GM23338 (cell line): Measurements from ENCODE around the gene PNKP. TPM values are rescaled to one million over a fixed set of nuclear protein-coding genes. Genes with fewer than 3 reads are reported as not detected.

Experiments used
- ATAC-seq: fragments of 200-7000 bp; cut with Tn5 transposase; 3 replicates; pipeline ENCODE4 v1.9.1; 2020
- DNase-seq: peaks from one replicate; pipeline ENCODE4 v3.0.0-alpha.2; 2015; ENCODE audit warnings: low spot score
- H2AFZ ChIP-seq: fragments of 200-600 bp; sonication (generic); 2 replicates; pipeline ENCODE4 v1.8.0; 2016; ENCODE audit warnings: antibody characterized with exemption, mild to moderate bottlenecking, moderate library complexity
- H3F3A ChIP-seq: fragments of 200-600 bp; sonication (generic); replicated peaks from 2 replicates; pipeline ENCODE4 v1.8.0; 2017; ENCODE audit warnings: antibody characterized with exemption, mixed run types, low read depth
- H3K27ac ChIP-seq: fragments of 200-600 bp; sonication (generic); 2 replicates; pipeline ENCODE4 v1.6.1; 2016; ENCODE audit warnings: low read depth
- H3K27me3 ChIP-seq: fragments of 200-600 bp; sonication (generic); 2 replicates; pipeline ENCODE4 v1.8.0; 2016; ENCODE audit warnings: mild to moderate bottlenecking, mixed run types, moderate library complexity; ENCODE audit not compliant: insufficient read depth
- H3K36me3 ChIP-seq: fragments of 200-600 bp; sonication (generic); 2 replicates; pipeline ENCODE4 v1.8.0; 2016; ENCODE audit warnings: mild to moderate bottlenecking; ENCODE audit not compliant: insufficient read depth
- H3K4me1 ChIP-seq: fragments of 200-600 bp; sonication (generic); 2 replicates; pipeline ENCODE4 v1.8.0; 2016; ENCODE audit warnings: mild to moderate bottlenecking, moderate library complexity; ENCODE audit not compliant: insufficient read depth
- H3K4me2 ChIP-seq: fragments of 200-600 bp; sonication (generic); 2 replicates; pipeline ENCODE4 v1.7.1; 2017; ENCODE audit warnings: mixed run types
- H3K4me3 ChIP-seq: fragments of 200-600 bp; sonication (generic); 2 replicates; pipeline ENCODE4 v1.6.1; 2016; ENCODE audit warnings: mixed run types
- H3K79me2 ChIP-seq: fragments of 200-600 bp; sonication (generic); replicated peaks from 2 replicates; pipeline ENCODE4 v1.8.0; 2017; ENCODE audit warnings: mild to moderate bottlenecking; ENCODE audit not compliant: insufficient read depth
- H3K9me2 ChIP-seq: fragments of 200-600 bp; sonication (generic); 2 replicates; pipeline ENCODE4 v1.8.0; 2017; ENCODE audit not compliant: insufficient read depth
- H4K20me1 ChIP-seq: fragments of 200-600 bp; sonication (generic); replicated peaks from 2 replicates; pipeline ENCODE4 v1.8.0; 2017; ENCODE audit warnings: mild to moderate bottlenecking; ENCODE audit not compliant: insufficient read depth
- H3K27ac Mint-ChIP-seq: 2 replicates; pipeline ENCODE4 v1.8.0; 2020; ENCODE audit warnings: inconsistent platforms, mild to moderate bottlenecking, moderate library complexity, mixed read lengths
- H3K27me3 Mint-ChIP-seq: 3 replicates; pipeline ENCODE4 v1.8.0; 2022; ENCODE audit warnings: low read depth, mild to moderate bottlenecking, moderate library complexity, mixed read lengths, inconsistent platforms; ENCODE audit not compliant: insufficient read depth, poor library complexity
- H3K36me3 Mint-ChIP-seq: 3 replicates; pipeline ENCODE4 v1.8.0; 2021; ENCODE audit warnings: low read depth, mild to moderate bottlenecking, inconsistent platforms, moderate library complexity, mixed read lengths
- H3K4me1 Mint-ChIP-seq: 3 replicates; pipeline ENCODE4 v1.8.0; 2020; ENCODE audit warnings: mild to moderate bottlenecking, inconsistent platforms, mixed read lengths
- H3K4me3 Mint-ChIP-seq: 3 replicates; pipeline ENCODE4 v1.8.0; 2021; ENCODE audit warnings: moderate library complexity, mild to moderate bottlenecking, inconsistent platforms, mixed read lengths
- H3K9me3 Mint-ChIP-seq: 3 replicates; pipeline ENCODE4 v1.8.0; 2020; ENCODE audit warnings: moderate library complexity, mild to moderate bottlenecking, inconsistent platforms, mixed read lengths
- CREB1 ChIP-seq: fragments of 250-450 bp; sonication (Bioruptor Pico); IDR thresholded peaks from 2 replicates; pipeline ENCODE4 v1.5.0; 2020; ENCODE audit warnings: low read depth, mild to moderate bottlenecking, moderate library complexity
- EZH2 ChIP-seq: fragments of 200-600 bp; sonication (generic); IDR thresholded peaks from one replicate; pipeline ENCODE4 v1.8.0; 2017; ENCODE audit warnings: antibody characterized with exemption, mild to moderate bottlenecking, low read depth; ENCODE audit not compliant: unreplicated experiment
- EZH2phosphoT487 ChIP-seq: fragments of 200-600 bp; sonication (generic); IDR thresholded peaks from one replicate; pipeline ENCODE4 v1.8.1; 2018; ENCODE audit warnings: antibody characterized with exemption; ENCODE audit not compliant: unreplicated experiment
- JUNB ChIP-seq: IDR thresholded peaks from one replicate; pipeline ENCODE4 v1.6.1; 2016; ENCODE audit warnings: antibody characterized with exemption; ENCODE audit not compliant: unreplicated experiment
- NANOG ChIP-seq: IDR thresholded peaks from 2 replicates; pipeline ENCODE4 v1.6.1; 2016; ENCODE audit warnings: antibody characterized with exemption, borderline replicate concordance
- POLR2AphosphoS5 ChIP-seq: IDR thresholded peaks from 2 replicates; pipeline ENCODE4 v1.6.1; 2016; ENCODE audit warnings: antibody characterized with exemption, low read depth
- STAT1 ChIP-seq: IDR thresholded peaks from one replicate; pipeline ENCODE4 v1.6.1; 2016; ENCODE audit warnings: antibody characterized with exemption; ENCODE audit not compliant: unreplicated experiment
- ZNF114 ChIP-seq: fragments of 250-450 bp; sonication (Bioruptor Pico); IDR thresholded peaks from 2 replicates; pipeline ENCODE4 v1.5.0; 2020; ENCODE audit warnings: mild to moderate bottlenecking, moderate library complexity
- ZNF331 ChIP-seq: fragments of 250-450 bp; sonication (Bioruptor Pico); IDR thresholded peaks from 2 replicates; pipeline ENCODE4 v1.5.0; 2020; ENCODE audit warnings: low read depth, mild to moderate bottlenecking, moderate library complexity
- polyA plus RNA-seq: library from polyadenylated mRNA; unstranded; fragments of >200 nt; fragmentation: Nextera tagmentation; extraction: Ambion mirVana; gene quantifications from 2 replicates; pipeline ENCODE4 v1.2.1, GENCODE V29; 2016
- total RNA-seq: library from RNA; depleted of rRNA; stranded (reverse); fragments of >200 nt; shearing (Covaris generic); gene quantifications from 2 replicates; pipeline ENCODE4 v1.2.3, GENCODE V29; 2014
- TF ChIP-seq, protein P1 (sequence below): fragments of 250-450 bp; sonication (Bioruptor Pico); IDR thresholded peaks from 2 replicates; pipeline ENCODE4 v1.5.0; 2020; ENCODE audit warnings: mild to moderate bottlenecking, moderate library complexity
- TF ChIP-seq, protein P2 (sequence below): IDR thresholded peaks from one replicate; pipeline ENCODE4 v1.6.1; 2018; ENCODE audit warnings: antibody characterized with exemption; ENCODE audit not compliant: unreplicated experiment
- TF ChIP-seq, protein P3 (sequence below), 2 experiments: fragments of 200-600 bp in 1 of 2; sonication (generic) in 1 of 2; conservative IDR thresholded peaks; 2 replicates each; pipeline versions ENCODE4 v1.5.1 to v1.6.1; 2016 to 2017; ENCODE audit warnings: antibody characterized with exemption in 2 of 2, low read depth in 2 of 2, mild to moderate bottlenecking in 2 of 2, moderate library complexity in 1 of 2
- TF ChIP-seq, protein P4 (sequence below): IDR thresholded peaks from 2 replicates; pipeline ENCODE4 v1.6.1; 2016; ENCODE audit warnings: antibody characterized with exemption

Gene PNKP
- total and polyA plus RNA-seq, 2 experiments from 2014 or later = 99.6 to 109 TPM

DNA sequence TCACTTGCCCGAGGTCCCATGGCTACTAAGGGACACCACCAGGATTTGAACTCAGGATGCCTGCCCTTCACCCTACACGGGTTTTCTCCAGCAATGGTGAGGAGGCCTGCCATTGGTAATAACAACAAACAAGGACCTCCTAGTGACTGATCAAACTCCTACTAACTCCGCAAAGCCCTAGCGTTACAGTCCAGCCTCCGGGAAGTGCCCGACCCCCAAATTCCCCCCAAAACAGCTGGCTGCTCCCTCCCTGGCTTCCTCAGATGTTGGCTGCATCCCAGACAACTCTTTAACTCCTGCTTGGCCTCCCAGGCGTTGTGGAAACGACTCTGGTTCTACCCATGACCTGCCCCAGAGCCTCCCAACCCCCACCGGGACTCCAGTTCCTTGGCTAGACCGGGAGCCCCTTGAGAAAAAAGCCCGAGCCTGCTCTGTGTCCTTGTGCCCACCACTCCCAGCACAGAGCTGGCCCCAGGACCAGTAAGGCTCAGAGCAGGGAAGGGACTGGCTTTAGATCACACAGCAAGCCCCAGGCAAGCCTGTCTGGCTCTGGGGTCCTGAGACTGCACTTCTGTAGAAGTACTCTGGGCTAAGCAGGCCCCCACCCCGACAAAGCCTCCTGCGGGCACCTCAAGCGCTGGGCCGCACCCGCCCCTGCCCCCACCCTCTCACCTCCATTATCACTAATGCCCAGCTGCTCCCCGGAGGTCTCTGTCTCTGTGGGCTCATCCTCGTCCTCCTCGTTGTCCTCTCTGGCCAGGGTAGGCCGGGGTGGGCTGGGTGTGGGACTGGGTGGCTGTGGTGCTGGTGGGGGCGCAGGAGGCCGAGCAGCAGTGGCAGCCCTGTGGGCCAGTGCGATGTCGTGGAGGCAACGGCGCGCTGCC, 5.1 kb upstream of the PNKP start:
- H3K27ac Mint-ChIP-seq = no peak overlapping the region
- H3K9me2 ChIP-seq = no peaks in the 10 kb centered on the region
- peaks cover 20% of the 10 kb centered on the region for H3K4me1 Mint-ChIP-seq

More for the DNA sequence above, 5.1 kb upstream of the PNKP start:
- Histone ChIP-seq H3K27ac (no peak overlapping the region), H4K20me1 (no peaks in the 10 kb centered on the region; the same call in 1 of the 2 replicates), H2AFZ (no peak overlapping the region), H3F3A (peaks cover 16% of the 10 kb centered on the region), H3K4me2 (no peak overlapping the region), H3K27me3 (no peaks in the 10 kb centered on the region), H3K4me3 (no peak overlapping the region), H3K4me1 (peaks cover 13% of the 10 kb centered on the region; the same call in 1 of the 2 replicates), H3K36me3 (no peaks in the 10 kb centered on the region), H3K79me2 (peaks cover 19% of the 10 kb centered on the region)
- DNase-seq (no peak), ATAC-seq (no peak)
- Mint-ChIP-seq H3K4me3 (no peak overlapping the region), H3K9me3 (peaks cover 7% of the 10 kb centered on the region), H3K27me3 (peaks cover 23% of the 10 kb centered on the region), H3K36me3 (peaks cover 14% of the 10 kb centered on the region; the same call in 1 of the 3 replicates)
- TF ChIP-seq ZNF114 (CRISPR knock-in tag) = no peak
- no peak for TF ChIP-seq POLR2AphosphoS5
- TF ChIP-seq NANOG = no peak
- no peak for TF ChIP-seq EZH2phosphoT487
- TF ChIP-seq ZNF331 = no peak
- TF ChIP-seq, protein P1, sequence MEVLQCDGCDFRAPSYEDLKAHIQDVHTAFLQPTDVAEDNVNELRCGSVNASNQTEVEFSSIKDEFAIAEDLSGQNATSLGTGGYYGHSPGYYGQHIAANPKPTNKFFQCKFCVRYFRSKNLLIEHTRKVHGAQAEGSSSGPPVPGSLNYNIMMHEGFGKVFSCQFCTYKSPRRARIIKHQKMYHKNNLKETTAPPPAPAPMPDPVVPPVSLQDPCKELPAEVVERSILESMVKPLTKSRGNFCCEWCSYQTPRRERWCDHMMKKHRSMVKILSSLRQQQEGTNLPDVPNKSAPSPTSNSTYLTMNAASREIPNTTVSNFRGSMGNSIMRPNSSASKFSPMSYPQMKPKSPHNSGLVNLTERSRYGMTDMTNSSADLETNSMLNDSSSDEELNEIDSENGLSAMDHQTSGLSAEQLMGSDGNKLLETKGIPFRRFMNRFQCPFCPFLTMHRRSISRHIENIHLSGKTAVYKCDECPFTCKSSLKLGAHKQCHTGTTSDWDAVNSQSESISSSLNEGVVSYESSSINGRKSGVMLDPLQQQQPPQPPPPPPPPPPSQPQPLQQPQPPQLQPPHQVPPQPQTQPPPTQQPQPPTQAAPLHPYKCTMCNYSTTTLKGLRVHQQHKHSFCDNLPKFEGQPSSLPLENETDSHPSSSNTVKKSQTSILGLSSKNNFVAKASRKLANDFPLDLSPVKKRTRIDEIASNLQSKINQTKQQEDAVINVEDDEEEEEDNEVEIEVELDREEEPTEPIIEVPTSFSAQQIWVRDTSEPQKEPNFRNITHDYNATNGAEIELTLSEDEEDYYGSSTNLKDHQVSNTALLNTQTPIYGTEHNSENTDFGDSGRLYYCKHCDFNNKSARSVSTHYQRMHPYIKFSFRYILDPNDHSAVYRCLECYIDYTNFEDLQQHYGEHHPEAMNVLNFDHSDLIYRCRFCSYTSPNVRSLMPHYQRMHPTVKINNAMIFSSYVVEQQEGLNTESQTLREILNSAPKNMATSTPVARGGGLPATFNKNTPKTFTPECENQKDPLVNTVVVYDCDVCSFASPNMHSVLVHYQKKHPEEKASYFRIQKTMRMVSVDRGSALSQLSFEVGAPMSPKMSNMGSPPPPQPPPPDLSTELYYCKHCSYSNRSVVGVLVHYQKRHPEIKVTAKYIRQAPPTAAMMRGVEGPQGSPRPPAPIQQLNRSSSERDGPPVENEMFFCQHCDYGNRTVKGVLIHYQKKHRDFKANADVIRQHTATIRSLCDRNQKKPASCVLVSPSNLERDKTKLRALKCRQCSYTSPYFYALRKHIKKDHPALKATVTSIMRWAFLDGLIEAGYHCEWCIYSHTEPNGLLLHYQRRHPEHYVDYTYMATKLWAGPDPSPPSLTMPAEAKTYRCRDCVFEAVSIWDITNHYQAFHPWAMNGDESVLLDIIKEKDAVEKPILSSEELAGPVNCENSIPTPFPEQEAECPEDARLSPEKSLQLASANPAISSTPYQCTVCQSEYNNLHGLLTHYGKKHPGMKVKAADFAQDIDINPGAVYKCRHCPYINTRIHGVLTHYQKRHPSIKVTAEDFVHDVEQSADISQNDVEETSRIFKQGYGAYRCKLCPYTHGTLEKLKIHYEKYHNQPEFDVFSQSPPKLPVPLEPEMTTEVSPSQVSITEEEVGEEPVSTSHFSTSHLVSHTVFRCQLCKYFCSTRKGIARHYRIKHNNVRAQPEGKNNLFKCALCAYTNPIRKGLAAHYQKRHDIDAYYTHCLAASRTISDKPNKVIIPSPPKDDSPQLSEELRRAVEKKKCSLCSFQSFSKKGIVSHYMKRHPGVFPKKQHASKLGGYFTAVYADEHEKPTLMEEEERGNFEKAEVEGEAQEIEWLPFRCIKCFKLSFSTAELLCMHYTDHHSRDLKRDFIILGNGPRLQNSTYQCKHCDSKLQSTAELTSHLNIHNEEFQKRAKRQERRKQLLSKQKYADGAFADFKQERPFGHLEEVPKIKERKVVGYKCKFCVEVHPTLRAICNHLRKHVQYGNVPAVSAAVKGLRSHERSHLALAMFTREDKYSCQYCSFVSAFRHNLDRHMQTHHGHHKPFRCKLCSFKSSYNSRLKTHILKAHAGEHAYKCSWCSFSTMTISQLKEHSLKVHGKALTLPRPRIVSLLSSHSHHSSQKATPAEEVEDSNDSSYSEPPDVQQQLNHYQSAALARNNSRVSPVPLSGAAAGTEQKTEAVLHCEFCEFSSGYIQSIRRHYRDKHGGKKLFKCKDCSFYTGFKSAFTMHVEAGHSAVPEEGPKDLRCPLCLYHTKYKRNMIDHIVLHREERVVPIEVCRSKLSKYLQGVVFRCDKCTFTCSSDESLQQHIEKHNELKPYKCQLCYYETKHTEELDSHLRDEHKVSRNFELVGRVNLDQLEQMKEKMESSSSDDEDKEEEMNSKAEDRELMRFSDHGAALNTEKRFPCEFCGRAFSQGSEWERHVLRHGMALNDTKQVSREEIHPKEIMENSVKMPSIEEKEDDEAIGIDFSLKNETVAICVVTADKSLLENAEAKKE (CRISPR knock-in tag) = no peak
- TF ChIP-seq JUNB = no peak
- no peak for TF ChIP-seq STAT1
- no peak for TF ChIP-seq CREB1 (CRISPR knock-in tag)
- TF ChIP-seq, protein P2, sequence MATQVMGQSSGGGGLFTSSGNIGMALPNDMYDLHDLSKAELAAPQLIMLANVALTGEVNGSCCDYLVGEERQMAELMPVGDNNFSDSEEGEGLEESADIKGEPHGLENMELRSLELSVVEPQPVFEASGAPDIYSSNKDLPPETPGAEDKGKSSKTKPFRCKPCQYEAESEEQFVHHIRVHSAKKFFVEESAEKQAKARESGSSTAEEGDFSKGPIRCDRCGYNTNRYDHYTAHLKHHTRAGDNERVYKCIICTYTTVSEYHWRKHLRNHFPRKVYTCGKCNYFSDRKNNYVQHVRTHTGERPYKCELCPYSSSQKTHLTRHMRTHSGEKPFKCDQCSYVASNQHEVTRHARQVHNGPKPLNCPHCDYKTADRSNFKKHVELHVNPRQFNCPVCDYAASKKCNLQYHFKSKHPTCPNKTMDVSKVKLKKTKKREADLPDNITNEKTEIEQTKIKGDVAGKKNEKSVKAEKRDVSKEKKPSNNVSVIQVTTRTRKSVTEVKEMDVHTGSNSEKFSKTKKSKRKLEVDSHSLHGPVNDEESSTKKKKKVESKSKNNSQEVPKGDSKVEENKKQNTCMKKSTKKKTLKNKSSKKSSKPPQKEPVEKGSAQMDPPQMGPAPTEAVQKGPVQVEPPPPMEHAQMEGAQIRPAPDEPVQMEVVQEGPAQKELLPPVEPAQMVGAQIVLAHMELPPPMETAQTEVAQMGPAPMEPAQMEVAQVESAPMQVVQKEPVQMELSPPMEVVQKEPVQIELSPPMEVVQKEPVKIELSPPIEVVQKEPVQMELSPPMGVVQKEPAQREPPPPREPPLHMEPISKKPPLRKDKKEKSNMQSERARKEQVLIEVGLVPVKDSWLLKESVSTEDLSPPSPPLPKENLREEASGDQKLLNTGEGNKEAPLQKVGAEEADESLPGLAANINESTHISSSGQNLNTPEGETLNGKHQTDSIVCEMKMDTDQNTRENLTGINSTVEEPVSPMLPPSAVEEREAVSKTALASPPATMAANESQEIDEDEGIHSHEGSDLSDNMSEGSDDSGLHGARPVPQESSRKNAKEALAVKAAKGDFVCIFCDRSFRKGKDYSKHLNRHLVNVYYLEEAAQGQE = no peak
- TF ChIP-seq, protein P3, sequence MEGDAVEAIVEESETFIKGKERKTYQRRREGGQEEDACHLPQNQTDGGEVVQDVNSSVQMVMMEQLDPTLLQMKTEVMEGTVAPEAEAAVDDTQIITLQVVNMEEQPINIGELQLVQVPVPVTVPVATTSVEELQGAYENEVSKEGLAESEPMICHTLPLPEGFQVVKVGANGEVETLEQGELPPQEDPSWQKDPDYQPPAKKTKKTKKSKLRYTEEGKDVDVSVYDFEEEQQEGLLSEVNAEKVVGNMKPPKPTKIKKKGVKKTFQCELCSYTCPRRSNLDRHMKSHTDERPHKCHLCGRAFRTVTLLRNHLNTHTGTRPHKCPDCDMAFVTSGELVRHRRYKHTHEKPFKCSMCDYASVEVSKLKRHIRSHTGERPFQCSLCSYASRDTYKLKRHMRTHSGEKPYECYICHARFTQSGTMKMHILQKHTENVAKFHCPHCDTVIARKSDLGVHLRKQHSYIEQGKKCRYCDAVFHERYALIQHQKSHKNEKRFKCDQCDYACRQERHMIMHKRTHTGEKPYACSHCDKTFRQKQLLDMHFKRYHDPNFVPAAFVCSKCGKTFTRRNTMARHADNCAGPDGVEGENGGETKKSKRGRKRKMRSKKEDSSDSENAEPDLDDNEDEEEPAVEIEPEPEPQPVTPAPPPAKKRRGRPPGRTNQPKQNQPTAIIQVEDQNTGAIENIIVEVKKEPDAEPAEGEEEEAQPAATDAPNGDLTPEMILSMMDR (conservative IDR thresholded peaks at IDR 0.05; ENCODE audit: low read depth in 2 of 2) = no peak
- TF ChIP-seq, protein P4, sequence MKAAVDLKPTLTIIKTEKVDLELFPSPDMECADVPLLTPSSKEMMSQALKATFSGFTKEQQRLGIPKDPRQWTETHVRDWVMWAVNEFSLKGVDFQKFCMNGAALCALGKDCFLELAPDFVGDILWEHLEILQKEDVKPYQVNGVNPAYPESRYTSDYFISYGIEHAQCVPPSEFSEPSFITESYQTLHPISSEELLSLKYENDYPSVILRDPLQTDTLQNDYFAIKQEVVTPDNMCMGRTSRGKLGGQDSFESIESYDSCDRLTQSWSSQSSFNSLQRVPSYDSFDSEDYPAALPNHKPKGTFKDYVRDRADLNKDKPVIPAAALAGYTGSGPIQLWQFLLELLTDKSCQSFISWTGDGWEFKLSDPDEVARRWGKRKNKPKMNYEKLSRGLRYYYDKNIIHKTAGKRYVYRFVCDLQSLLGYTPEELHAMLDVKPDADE = no peak
- no peak for TF ChIP-seq EZH2
